CD4-positive, alpha-beta memory T cell (primary cell): ENCODE data around the gene SERGEF. TPM values are rescaled to one million over a fixed set of nuclear protein-coding genes. Genes with fewer than 3 reads are reported as not detected.

Source experiments
- CTCF ChIA-PET: fragments of 350-600 bp; sonication (Branson Sonifier 250); formaldehyde crosslinking; loops from one replicate; lab custom pipeline; 2021; ENCODE audit warnings: inconsistent platforms; ENCODE audit not compliant: partially characterized antibody; lab: Charles Lee
- POLR2A ChIA-PET: fragments of 350-600 bp; sonication (Branson Sonifier 250); formaldehyde crosslinking; loops from one replicate; lab custom pipeline; 2021; ENCODE audit not compliant: partially characterized antibody; lab: Charles Lee
- DNase-seq, 5 donors: peaks; one replicate each; pipeline versions ENCODE4 v3.0.0 to v3.0.0-alpha.2; 2020 to 2022; ENCODE audit warnings: mixed read lengths in 1 of 5
- H3K27ac ChIP-seq: one replicate; pipeline ENCODE4 v1.7.0; 2013; ENCODE audit warnings: low read depth, low read length
- H3K27me3 ChIP-seq: 2 replicates; pipeline ENCODE4 v1.7.0; 2013; ENCODE audit warnings: mild to moderate bottlenecking, low read length, moderate library complexity; ENCODE audit not compliant: insufficient read depth
- H3K36me3 ChIP-seq: 2 replicates; pipeline ENCODE4 v1.7.0; 2013; ENCODE audit warnings: mild to moderate bottlenecking, low read length, moderate library complexity; ENCODE audit not compliant: insufficient read depth
- H3K4me1 ChIP-seq: 2 replicates; pipeline ENCODE4 v1.7.0; 2013; ENCODE audit warnings: mild to moderate bottlenecking, low read length, moderate library complexity; ENCODE audit not compliant: insufficient read depth
- H3K4me3 ChIP-seq, 2 donors: one replicate each; pipeline ENCODE4 v1.7.0; 2013; ENCODE audit warnings: low read length in 2 of 2, mild to moderate bottlenecking in 1 of 2
- H3K9me3 ChIP-seq, 2 donors: one replicate each; pipeline ENCODE4 v1.7.0; 2013; ENCODE audit warnings: low read length in 2 of 2, control low read depth in 1 of 2; ENCODE audit not compliant: control insufficient read depth in 1 of 2
- H3K27ac Mint-ChIP-seq, 7 donors: one replicate each; pipeline ENCODE4 v1.8.0; 2020 to 2021; ENCODE audit warnings: mixed read lengths in 7 of 7, mild to moderate bottlenecking in 6 of 7, inconsistent platforms in 3 of 7, moderate library complexity in 3 of 7
- H3K27me3 Mint-ChIP-seq, 2 donors: one replicate each; pipeline ENCODE4 v1.8.0; 2020 to 2021; ENCODE audit warnings: mixed read lengths in 2 of 2
- H3K36me3 Mint-ChIP-seq, 2 donors: one replicate each; pipeline ENCODE4 v1.8.0; 2020 to 2021; ENCODE audit warnings: mixed read lengths in 2 of 2, inconsistent platforms in 1 of 2, mild to moderate bottlenecking in 1 of 2
- H3K4me1 Mint-ChIP-seq, 4 donors: one replicate each; pipeline ENCODE4 v1.8.0; 2020 to 2021; ENCODE audit warnings: mixed read lengths in 4 of 4, mild to moderate bottlenecking in 1 of 4
- H3K4me3 Mint-ChIP-seq, 8 donors: one replicate each; pipeline ENCODE4 v1.8.0; 2020 to 2021; ENCODE audit warnings: mixed read lengths in 8 of 8, mild to moderate bottlenecking in 7 of 8, moderate library complexity in 6 of 8, inconsistent platforms in 3 of 8
- H3K9me3 Mint-ChIP-seq, 8 donors: one replicate each; pipeline ENCODE4 v1.8.0; 2020 to 2021; ENCODE audit warnings: mixed read lengths in 8 of 8, mild to moderate bottlenecking in 5 of 8, inconsistent platforms in 3 of 8, moderate library complexity in 1 of 8
- intact Hi-C: fragments of 100-400 bp; cut with micrococcal nuclease; formaldehyde crosslinking; loops from one replicate; pipeline ENCODE4 v1.15.1; 2023
- polyA plus RNA-seq, 2 donors: library from polyadenylated mRNA; unstranded; fragments of 300-500 nt; fragmentation: Illumina TruSeq; gene quantifications; one replicate each; pipeline ENCODE4 v1.2.3, GENCODE V29; 2021
- total RNA-seq, 2 experiments: library from RNA; stranded (reverse); gene quantifications; one replicate each; pipeline ENCODE4 v1.2.3, GENCODE V29; 2021

Gene SERGEF
- total and polyA plus RNA-seq, 4 experiments from 2014 or later: 46.2 to 82.7 (median 63.7) TPM

DNA sequence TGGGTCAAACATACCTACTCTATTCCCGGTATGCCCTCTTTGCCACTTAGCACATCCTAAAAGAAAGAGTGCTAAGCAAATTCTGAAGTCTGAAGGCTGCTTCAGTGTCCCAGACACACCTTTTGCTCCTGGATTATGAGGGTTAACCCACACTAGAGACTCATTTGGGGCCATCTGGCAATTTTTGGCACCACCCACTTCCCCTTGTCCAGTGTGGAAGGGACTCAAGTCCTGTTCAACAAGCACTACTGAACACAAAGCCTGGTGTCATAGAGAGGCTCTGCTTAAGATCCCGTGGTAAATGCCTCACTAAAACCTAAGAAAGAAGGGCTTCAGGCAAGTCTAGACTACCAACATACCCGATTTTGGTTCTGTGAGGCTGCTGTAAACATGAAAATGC, 85.8 kb downstream of the SERGEF start:
- no peaks in the 10 kb centered on the region for H3K27me3 Mint-ChIP-seq
- intact Hi-C loops: no loop called here
- no peaks in the 10 kb centered on the region for H3K9me3 ChIP-seq
- peaks cover 61% of the 10 kb centered on the region in 2 donors for H3K36me3 Mint-ChIP-seq
- no peak for DNase-seq
- H3K4me3 ChIP-seq: no peak overlapping the region
- ChIA-PET POLR2A (no interaction called here), CTCF (no interaction called here)
- H3K4me1 ChIP-seq: no peaks in the 10 kb centered on the region
- no peak overlapping the region for H3K4me3 Mint-ChIP-seq
- no peak overlapping the region for H3K27ac ChIP-seq
- peaks cover 16% of the 10 kb centered on the region for H3K36me3 ChIP-seq
- no peaks in the 10 kb centered on the region for H3K9me3 Mint-ChIP-seq
- H3K27ac Mint-ChIP-seq: no peak overlapping the region
- H3K27me3 ChIP-seq: no peaks in the 10 kb centered on the region
- peaks cover 0 to 4% (median 2%) of the 10 kb centered on the region in 4 donors for H3K4me1 Mint-ChIP-seq

DNA sequence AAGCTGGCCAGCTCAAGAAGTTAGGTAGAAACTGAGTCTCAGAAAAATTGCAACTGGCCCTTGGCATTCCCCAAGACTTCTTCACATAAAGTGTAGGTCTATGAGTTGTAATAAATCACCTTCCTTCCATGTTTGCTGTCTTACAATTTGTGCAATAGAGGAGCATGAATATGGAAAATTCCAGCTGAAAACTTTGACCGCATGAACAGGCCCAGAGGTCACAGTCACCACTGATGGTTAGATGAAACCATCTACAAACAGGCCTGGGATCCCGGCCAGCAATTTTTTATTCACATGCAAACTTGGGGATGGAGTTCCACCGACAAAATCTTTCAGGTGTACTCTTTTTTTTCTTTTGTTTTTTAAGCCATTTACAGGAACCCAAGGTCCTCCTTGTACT, 88.1 kb downstream of the SERGEF start:
- Mint-ChIP-seq H3K27ac (no peak overlapping the region), H3K27me3 (no peaks in the 10 kb centered on the region), H3K9me3 (no peaks in the 10 kb centered on the region), H3K4me1 (peaks cover 0 to 7% (median 2%) of the 10 kb centered on the region in 4 donors), H3K4me3 (no peak overlapping the region), H3K36me3 (peaks cover 53 to 67% of the 10 kb centered on the region in 2 donors)
- H3K36me3 ChIP-seq: peaks cover 16% of the 10 kb centered on the region
- no peak for DNase-seq
- no peaks in the 10 kb centered on the region for H3K9me3 ChIP-seq
- no peak overlapping the region for H3K4me3 ChIP-seq
- no peaks in the 10 kb centered on the region for H3K4me1 ChIP-seq
- intact Hi-C loops: no loop called here
- H3K27ac ChIP-seq: no peak overlapping the region
- no peaks in the 10 kb centered on the region for H3K27me3 ChIP-seq
- CTCF ChIA-PET: no interaction called here
- POLR2A ChIA-PET: no interaction called here

DNA sequence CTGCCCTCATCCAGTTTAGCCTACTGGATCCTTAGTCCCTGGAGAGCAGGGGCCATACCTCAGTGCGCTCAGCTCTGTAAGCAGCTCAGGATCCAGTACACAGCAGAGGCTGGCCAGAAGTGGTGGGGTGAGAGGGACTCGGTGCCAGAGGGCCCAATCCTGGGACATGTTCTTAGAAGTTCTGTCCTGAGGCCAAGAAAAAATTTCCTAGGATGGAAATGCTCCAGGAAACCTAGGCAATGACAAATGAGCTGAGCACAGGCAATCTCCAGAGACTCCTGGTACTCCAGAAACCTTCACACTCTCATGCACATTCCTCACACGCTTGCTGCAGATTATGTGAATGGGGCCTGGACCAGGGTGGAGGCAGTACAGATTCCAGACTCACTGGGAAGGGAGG, 89.6 kb downstream of the SERGEF start:
- Histone ChIP-seq H3K9me3 (no peaks in the 10 kb centered on the region), H3K4me3 (no peak overlapping the region), H3K27me3 (no peaks in the 10 kb centered on the region), H3K36me3 (peaks cover 16% of the 10 kb centered on the region), H3K27ac (no peak overlapping the region), H3K4me1 (no peaks in the 10 kb centered on the region)
- ChIA-PET CTCF (no interaction called here), POLR2A (no interaction called here)
- intact Hi-C loops: no loop called here
- Mint-ChIP-seq H3K4me3 (no peak overlapping the region), H3K27me3 (no peaks in the 10 kb centered on the region), H3K4me1 (peaks cover 0 to 7% (median 2%) of the 10 kb centered on the region in 4 donors), H3K36me3 (peaks cover 56 to 68% of the 10 kb centered on the region in 2 donors), H3K27ac (peak overlapping the region in 1 of 7 donors; percentile 19), H3K9me3 (no peaks in the 10 kb centered on the region)
- DNase-seq: no peak

DNA sequence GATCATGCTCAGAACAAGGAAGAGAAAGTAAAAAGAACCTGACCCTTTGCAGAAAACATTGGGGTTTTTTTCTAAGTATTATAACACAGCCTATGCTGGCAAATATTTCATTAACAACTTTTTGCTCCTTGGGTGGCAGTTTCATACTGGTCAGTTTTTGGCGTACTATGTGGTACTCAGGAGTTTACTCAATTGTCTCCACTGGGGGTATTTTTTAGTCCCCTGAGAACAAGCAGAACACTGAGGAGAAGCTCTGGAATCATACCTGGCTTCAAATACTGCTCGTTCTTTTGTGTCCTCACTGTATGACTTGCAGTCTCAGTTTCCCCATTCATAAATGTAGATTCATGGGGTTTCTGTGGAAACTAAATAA, 90.4 kb downstream of the SERGEF start:
- no peaks in the 10 kb centered on the region for H3K4me1 ChIP-seq
- Mint-ChIP-seq H3K4me1 (peaks cover 0 to 6% (median 2%) of the 10 kb centered on the region in 4 donors), H3K36me3 (peaks cover 56 to 62% of the 10 kb centered on the region in 2 donors), H3K9me3 (no peaks in the 10 kb centered on the region), H3K27ac (no peak overlapping the region), H3K4me3 (no peak overlapping the region), H3K27me3 (no peaks in the 10 kb centered on the region)
- peaks cover 16% of the 10 kb centered on the region for H3K36me3 ChIP-seq
- intact Hi-C loops: no loop called here
- no peaks in the 10 kb centered on the region for H3K9me3 ChIP-seq
- no peaks in the 10 kb centered on the region for H3K27me3 ChIP-seq
- DNase-seq: no peak
- no peak overlapping the region for H3K4me3 ChIP-seq
- ChIA-PET POLR2A (no interaction called here), CTCF (no interaction called here)
- no peak overlapping the region for H3K27ac ChIP-seq

DNA sequence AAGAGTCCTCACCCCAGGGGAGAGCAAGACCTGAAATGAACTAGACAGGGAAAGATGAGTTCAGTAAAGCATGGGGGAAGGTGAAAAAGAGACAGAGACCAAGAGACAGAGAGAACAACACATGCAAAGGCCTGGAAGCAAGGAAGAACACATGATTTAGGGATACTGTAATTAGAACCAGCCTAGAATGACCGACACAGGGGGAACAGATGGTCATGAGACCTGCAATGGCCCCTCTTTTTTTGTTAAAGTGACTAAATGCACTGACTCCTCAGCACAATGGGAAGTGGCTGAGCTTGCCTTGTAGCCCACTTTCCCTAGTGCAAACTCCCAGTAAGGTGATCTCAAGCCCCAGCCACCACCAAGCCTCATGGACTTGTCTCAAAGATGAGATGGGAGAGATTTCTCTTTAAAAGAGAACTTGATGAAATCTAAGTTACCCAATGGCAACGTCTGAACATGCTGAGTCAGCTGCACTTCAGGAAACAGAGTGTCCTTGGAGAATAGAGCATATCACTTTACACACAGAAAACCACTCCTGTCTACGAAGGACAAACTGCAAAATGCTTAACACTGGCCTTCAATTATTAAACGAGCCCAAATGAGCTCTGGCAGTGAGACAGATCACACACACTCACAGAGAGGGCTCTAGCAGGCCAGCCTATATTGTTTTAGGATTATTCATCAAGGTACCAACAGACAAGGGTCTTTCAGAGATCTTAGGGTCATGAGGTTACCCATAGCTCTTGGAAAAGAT, 91.0 kb downstream of the SERGEF start:
- Mint-ChIP-seq H3K36me3 (peaks cover 60 to 66% of the 10 kb centered on the region in 2 donors), H3K9me3 (no peaks in the 10 kb centered on the region), H3K4me1 (peaks cover 0 to 6% (median 2%) of the 10 kb centered on the region in 4 donors), H3K27me3 (no peaks in the 10 kb centered on the region), H3K27ac (peak overlapping the region in 4 of 7 donors; percentile 4 to 53 (median 31)), H3K4me3 (no peak overlapping the region)
- no peaks in the 10 kb centered on the region for H3K9me3 ChIP-seq
- peaks cover 16% of the 10 kb centered on the region for H3K36me3 ChIP-seq
- H3K27me3 ChIP-seq: no peaks in the 10 kb centered on the region
- DNase-seq: no peak
- intact Hi-C loops: no loop called here
- H3K4me1 ChIP-seq: no peaks in the 10 kb centered on the region
- no peak overlapping the region for H3K4me3 ChIP-seq
- no peak overlapping the region for H3K27ac ChIP-seq
- POLR2A ChIA-PET: no interaction called here
- CTCF ChIA-PET: no interaction called here

DNA sequence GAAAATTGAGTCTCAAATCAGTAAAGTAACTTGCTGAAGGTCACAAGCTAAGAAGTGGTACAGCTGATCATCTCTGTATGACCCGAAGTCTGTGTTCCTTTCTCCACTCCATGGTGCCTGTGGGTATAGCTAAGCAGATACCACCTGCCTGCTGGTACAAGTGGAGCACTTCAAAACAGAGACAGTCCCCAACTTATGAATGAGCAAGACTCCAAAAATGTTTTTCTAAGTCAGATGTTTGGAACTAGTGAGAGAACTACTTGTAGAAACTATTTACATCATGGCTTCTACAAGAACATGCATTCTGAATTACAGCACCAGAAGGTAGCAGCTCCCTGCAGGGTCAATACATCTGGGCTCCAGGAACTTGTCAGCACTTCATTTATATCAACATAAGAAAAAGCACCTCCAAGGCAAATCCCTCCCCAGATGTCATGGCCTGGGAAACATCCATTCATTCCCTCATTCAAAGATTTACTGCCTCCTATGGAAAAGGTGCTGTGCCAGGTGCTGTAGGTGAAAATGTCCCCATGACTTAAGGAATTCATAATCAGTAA, 94.7 kb downstream of the SERGEF start:
- no peaks in the 10 kb centered on the region for H3K27me3 Mint-ChIP-seq
- intact Hi-C loops: no loop called here
- peaks cover 52 to 60% of the 10 kb centered on the region in 2 donors for H3K36me3 Mint-ChIP-seq
- no peak overlapping the region for H3K27ac Mint-ChIP-seq
- H3K9me3 ChIP-seq: no peaks in the 10 kb centered on the region
- peaks cover 2% of the 10 kb centered on the region for H3K36me3 ChIP-seq
- no peak for DNase-seq
- H3K4me1 Mint-ChIP-seq: peaks cover 0 to 4% (median 2%) of the 10 kb centered on the region in 4 donors
- POLR2A ChIA-PET: no interaction called here
- H3K9me3 Mint-ChIP-seq: no peaks in the 10 kb centered on the region
- no peak overlapping the region for H3K4me3 Mint-ChIP-seq
- H3K4me3 ChIP-seq: no peak overlapping the region
- no peaks in the 10 kb centered on the region for H3K4me1 ChIP-seq
- H3K27ac ChIP-seq: no peak overlapping the region
- CTCF ChIA-PET: no interaction called here
- H3K27me3 ChIP-seq: no peaks in the 10 kb centered on the region

DNA sequence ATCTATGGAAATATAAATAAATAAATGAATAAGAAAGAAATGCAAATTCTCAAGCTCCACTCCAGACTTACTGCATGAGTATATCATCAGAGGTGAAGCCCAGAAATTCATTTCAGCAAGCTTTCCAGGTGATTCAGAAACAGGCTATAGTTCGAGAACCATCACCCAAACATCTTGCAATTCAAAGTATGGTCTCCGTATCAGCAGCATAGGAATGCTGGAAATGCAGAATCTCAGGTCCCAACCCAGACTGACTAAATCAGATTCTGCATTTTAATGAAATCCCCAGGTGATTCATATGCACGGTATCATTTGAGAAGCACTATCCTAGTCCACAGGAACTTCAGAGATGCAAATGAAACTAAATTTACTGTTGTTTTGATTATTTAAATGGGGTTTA, 95.3 kb downstream of the SERGEF start:
- CTCF ChIA-PET: no interaction called here
- POLR2A ChIA-PET: no interaction called here
- no peak overlapping the region for H3K27ac ChIP-seq
- H3K4me3 ChIP-seq: no peak overlapping the region
- DNase-seq: no peak
- H3K4me1 Mint-ChIP-seq: peaks cover 0 to 4% (median 0%) of the 10 kb centered on the region in 4 donors
- no peak overlapping the region for H3K4me3 Mint-ChIP-seq
- intact Hi-C loops: no loop called here
- H3K27ac Mint-ChIP-seq: no peak overlapping the region
- H3K9me3 Mint-ChIP-seq: no peaks in the 10 kb centered on the region
- no peaks in the 10 kb centered on the region for H3K27me3 Mint-ChIP-seq
- peaks cover 48 to 58% of the 10 kb centered on the region in 2 donors for H3K36me3 Mint-ChIP-seq
- no peaks in the 10 kb centered on the region for H3K36me3 ChIP-seq
- no peaks in the 10 kb centered on the region for H3K9me3 ChIP-seq
- no peaks in the 10 kb centered on the region for H3K27me3 ChIP-seq
- H3K4me1 ChIP-seq: no peaks in the 10 kb centered on the region
